Measurements from ENCODE around the gene PANK1. TPM values are rescaled to one million over a fixed set of nuclear protein-coding genes. Genes with fewer than 3 reads are reported as not detected.

PANK1 gene
- 1 to 10 TPM; 1.3 to 5.9 (median 4.2) TPM for total RNA-seq

GRCh38 chr10:89644967-89645741, at the start of gene PANK1:
Gene PANK1, minus strand, starts transcription at chr10:89645242. Its CDS starts 351 bp downstream, at chr10:89644891.
- TF ChIP-seq CTCF (IDR thresholded peaks at IDR 0.05; ENCODE audit: low read depth): no peak

- TF ChIP-seq CTCF (IDR thresholded peaks at IDR 0.05; ENCODE audit: low read depth): no peak
Observed at GRCh38 chr10:89693176-89693575, 48.1 kb upstream of the PANK1 start.

GRCh38 chr10:89692416-89692815, 47.4 kb upstream of the PANK1 start:
- TF ChIP-seq CTCF (IDR thresholded peaks at IDR 0.05; ENCODE audit: low read depth): no peak

GRCh38 chr10:89690027-89690426, 45.0 kb upstream of the PANK1 start:
- no peak for TF ChIP-seq CTCF (IDR thresholded peaks at IDR 0.05; ENCODE audit: low read depth)

- TF ChIP-seq CTCF (IDR thresholded peaks at IDR 0.05; ENCODE audit: low read depth): no peak
Observed at GRCh38 chr10:89685936-89686335, 40.9 kb upstream of the PANK1 start.

GRCh38 chr10:89684604-89685003, 39.6 kb upstream of the PANK1 start:
- TF ChIP-seq CTCF (IDR thresholded peaks at IDR 0.05; ENCODE audit: low read depth): no peak

- no peak for TF ChIP-seq CTCF (IDR thresholded peaks at IDR 0.05; ENCODE audit: low read depth)
Observed at GRCh38 chr10:89683883-89684282, 38.8 kb upstream of the PANK1 start.

Measured in subcutaneous adipose tissue (tissue), 4 donors.